Jurkat, Clone E6-1 (cell line): ENCODE data around the gene AHRR.

ENCODE experiments used
- DNase-seq: peaks from one replicate; pipeline ENCODE4 v3.0.0-alpha.2; 2011; ENCODE audit warnings: low read depth, low spot score
- H3K4me3 ChIP-seq: 2 replicates; pipeline ENCODE4 v1.5.1; 2011; ENCODE audit warnings: mild to moderate bottlenecking, low read length, control low read depth, moderate library complexity

Gene AHRR

GRCh38 chr5:430214-430925 is 108.9 kb downstream of the AHRR start:
- no peak for DNase-seq
- no peak overlapping the region for H3K4me3 ChIP-seq

- no peak overlapping the region for H3K4me3 ChIP-seq
- no peak for DNase-seq
Measured at GRCh38 chr5:431001-431710, 109.6 kb downstream of the AHRR start.

- H3K4me3 ChIP-seq = no peak overlapping the region
- no peak for DNase-seq
Measured at GRCh38 chr5:431711-432050, 110.2 kb downstream of the AHRR start.

DNA sequence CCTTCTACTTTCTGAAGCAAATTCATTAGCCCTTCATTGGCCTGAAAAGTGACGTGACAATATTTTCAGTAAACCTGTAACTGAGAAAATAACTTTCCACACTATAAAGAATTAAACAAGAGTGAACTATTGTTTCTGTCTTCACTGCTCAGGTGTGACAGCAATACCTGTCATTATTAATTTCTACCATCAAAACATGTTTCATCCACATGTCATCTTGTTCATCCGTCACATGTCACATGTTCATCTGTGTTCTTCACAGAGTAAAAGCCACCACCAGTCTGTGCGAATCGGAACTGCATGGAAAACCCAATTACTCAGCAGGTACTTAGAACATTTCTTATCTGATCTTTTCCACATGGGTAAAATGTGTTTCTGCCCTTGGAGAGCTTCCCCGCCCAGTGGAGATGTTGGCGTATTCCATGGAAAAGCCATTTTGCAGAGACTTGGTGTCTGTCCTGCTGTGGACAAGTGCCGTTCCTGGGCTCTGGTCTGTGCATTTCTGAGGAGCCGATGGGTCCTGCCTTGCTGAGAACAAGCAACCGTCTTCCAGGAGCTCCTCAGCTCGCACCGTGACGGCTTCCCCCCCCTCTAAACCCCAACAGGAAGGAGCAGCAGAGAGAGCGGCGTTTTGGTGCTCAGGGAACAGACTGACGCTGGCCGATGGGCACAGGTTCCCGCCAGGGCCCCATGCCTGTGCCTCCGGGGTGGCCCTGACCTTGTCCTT is 110.8 kb downstream of the AHRR start:
- DNase-seq = no peak
- H3K4me3 ChIP-seq = no peak overlapping the region

DNA sequence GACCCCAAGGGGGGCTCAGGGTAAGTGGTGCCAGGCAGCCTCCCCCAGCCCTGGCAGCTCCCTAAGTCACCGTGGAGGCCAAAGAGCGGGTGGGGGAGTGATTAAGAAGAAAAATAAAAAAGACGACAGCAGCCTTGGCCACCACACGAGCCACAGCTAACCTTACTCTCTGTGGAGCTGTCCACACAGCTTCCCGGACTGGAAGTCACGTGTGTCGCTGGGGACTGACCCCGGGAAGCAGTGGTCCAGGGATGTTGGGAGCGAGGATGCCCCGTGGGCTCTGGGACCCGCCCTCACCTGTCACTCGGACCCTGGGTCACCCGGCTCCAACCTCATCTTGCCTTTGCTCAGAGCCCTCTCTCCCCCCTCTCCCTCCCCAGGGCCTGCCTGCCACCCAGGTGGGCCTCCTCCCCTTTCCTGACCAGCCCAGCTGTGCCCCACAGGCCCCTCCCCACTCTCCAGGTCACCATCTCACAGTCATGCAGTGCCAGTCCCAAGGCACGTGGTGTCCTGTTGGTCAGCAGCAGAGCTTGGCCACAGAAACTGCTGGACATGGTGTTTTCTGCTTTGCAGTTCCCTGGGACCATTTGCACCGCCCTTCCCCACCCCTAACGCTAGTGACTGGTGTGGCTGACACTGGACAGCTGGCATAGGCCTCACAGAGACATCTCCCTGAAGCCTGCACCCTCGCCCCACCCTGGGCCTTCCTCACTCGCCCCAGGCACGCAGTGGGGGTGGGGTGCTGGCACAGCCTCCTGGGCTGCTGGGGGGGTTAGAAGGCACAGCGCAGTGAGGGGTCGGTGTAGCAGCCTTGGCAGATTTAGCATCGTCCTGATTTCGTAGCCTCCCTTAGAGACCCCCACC is 111.6 kb downstream of the AHRR start:
- DNase-seq = no peak
- no peak overlapping the region for H3K4me3 ChIP-seq

GRCh38 chr5:433836-434235 is 112.3 kb downstream of the AHRR start:
- H3K4me3 ChIP-seq = no peak overlapping the region
- no peak for DNase-seq

DNA sequence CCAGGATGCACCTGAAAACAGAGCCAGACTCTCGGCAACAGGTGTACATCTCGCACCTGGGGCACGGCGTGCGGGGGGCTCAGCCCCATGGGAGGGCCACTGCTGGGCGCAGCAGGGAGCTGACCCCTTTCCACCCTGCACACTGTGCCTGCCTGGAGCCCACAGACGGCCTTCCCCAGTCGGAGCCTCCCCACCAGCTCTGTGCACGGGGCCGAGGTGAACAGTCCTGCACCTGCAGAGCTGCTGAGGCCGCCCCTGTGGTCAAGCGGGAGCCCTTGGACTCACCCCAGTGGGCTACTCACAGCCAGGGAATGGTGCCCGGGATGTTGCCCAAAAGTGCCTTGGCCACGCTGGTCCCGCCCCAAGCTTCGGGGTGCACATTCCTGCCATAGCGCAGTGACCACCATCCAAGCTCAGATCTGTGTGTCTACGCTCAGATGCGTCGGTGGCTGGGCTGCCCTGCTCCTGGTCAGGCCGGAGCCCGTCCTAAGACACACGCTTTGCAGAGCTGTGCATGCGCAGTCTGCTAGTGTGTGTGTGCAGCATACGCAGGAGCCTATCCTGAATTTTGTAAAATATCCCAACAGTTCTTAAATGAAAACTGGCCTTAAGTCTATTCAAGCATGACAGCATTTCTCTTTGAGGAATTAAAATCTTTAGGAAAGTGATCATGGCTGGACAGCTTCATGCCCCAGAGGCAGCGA is 113.1 kb downstream of the AHRR start:
- no peak overlapping the region for H3K4me3 ChIP-seq
- DNase-seq = no peak

DNA sequence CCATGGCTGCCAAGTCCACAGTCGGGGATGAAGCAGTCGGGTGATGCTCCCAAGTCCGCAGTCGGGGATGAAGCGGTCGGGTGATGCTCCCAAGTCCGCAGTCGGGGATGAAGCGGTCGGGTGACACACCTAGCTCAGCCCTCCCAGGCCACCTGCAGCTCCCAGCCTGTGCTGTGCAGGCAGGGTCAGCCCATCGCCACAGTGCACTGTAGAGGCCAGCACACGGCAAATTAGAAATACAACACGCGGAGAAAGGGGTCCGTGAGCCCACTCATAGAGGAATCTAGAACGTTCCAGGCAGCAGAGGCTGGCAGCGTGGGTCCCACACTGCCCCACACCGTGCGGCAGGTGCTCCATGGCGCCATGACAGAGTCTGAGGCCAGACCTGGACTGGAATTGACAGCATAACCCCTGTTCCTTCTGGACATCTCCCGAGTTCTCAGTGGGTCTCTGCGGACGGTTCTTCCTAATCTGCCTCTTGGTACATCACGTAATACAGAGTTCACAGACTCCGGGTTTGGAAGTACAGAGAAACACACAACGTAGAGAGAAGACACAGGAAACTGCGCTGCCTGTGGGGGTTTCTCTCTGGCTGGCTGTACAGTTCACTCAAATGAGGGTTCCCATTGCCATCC is 113.8 kb downstream of the AHRR start:
- no peak overlapping the region for H3K4me3 ChIP-seq

DNA sequence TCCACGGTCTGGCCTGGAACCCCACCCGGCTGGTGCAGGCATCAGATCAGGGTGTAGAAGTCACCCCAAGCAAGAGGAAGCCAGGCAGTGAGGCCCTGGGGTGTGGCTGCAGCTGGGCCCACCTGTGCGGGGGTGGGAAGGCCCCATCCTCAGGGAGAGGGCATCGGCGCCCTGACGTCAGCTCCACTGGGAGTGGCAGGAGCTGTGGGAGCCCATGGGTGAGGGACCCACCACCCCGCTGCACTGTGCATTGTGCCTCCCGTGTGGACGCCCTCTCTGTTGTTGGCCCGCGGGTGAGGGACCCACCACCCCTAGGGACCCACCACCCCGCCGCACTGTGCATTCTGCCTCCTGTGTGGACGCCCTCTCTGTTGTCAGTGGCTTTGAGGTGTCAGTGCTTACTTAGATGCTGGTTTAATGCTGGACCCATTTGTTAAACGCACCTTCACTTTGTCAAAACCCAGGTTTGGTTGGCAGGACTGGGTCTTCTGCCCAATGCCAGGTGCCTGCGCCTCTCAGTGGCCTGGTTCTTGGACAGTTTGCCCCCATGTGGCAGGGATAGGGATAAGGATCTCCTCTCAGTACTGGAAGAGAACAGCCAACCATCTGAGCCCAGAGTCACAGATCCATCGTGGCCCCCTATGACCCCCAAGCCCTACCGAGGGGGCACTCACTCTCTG is 114.6 kb downstream of the AHRR start:
- no peak for DNase-seq
- H3K4me3 ChIP-seq = no peak overlapping the region

More for the DNA sequence above, 113.8 kb downstream of the AHRR start:
- no peak for DNase-seq

- H3K4me3 ChIP-seq = no peak overlapping the region
- DNase-seq = no peak
Measured at GRCh38 chr5:436641-436975, 115.1 kb downstream of the AHRR start.

GRCh38 chr5:437281-437771 is 115.8 kb downstream of the AHRR start:
- no peak for DNase-seq
- no peak overlapping the region for H3K4me3 ChIP-seq

GRCh38 chr5:438481-438981 is 117.0 kb downstream of the AHRR start:
- H3K4me3 ChIP-seq = no peak overlapping the region
- DNase-seq = no peak

DNA sequence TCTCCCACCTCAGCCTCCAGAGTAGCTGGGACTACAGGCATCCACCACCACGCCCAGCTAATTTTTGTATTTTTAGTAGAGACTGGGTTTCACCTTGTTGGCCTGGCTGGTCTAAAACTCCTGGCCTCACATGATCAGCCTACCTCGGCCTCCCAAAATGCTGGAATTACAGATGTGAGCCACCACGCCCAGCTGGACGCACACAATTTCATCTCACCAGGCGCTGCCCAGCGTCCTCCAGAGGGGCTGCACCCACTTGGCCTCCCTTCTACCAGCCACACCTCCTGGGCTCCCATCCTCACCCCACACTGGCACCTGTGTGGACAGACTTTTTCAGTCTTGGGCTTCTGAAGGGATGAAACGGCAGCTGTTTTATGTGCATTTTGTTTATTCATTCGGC is 117.7 kb downstream of the AHRR start:
- no peak overlapping the region for H3K4me3 ChIP-seq
- DNase-seq = no peak

DNA sequence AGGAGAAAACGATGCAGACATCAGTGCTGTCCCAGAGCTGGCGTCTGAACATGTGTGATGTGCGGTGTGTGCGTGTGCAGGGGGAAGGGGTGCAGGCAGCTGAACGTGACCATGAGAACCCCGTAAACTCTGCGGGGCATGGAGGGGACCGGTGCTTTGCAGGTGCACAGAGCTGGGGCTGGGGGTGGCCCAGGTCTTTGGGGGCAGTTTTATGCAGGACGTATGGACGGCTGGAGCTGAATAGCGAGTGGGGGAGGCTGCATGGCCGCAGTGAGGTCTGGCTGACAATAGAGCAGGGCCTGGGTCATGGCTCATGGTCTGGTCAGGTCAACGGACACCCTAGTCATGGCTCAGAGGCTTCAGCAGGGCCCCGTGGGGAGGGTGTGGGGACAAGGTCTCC is 118.1 kb downstream of the AHRR start:
- no peak for DNase-seq
- H3K4me3 ChIP-seq = no peak overlapping the region

- no peak overlapping the region for H3K4me3 ChIP-seq
- no peak for DNase-seq
Measured at GRCh38 chr5:440401-441201, 119.1 kb downstream of the AHRR start.

DNA sequence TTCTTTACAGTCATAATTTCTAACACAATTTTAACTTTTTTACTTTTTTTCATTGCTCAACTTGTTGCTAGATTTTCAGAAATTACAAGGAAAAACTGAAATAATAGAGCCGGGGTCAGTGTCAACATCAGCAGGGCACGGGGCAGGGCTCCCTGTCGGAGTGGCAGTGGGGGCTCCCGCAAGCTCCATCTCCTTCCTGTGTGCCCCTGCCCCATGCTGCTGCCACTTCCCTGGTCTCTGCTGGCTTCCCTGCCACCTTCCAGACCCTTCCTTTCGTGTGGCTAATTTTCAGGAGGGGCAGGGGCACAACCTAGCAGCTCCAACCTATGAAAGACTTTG is 120.5 kb downstream of the AHRR start:
- no peak for DNase-seq
- peak overlapping the region; percentile 96 for H3K4me3 ChIP-seq
